Right lung (tissue), 5 donors: ENCODE results near the gene NBPF4. TPM values are rescaled to one million over a fixed set of nuclear protein-coding genes. Genes with fewer than 3 reads are reported as not detected.

Source experiments
- polyA plus RNA-seq, 5 donors: library from polyadenylated mRNA; unstranded; fragments of 120-200 nt; gene quantifications; one replicate each; pipeline versions ENCODE4 v1.2.1 to v1.2.3, GENCODE V29; 2013; ENCODE audit warnings: inconsistent platforms in 1 of 5, low replicate concordance in 1 of 5; ENCODE audit not compliant: insufficient read length in 5 of 5, insufficient read depth in 1 of 5

Gene NBPF4
- polyA plus RNA-seq, 5 donors = 0.14 TPM; not detected in 4

Other genes with a start within 250 kb of the NBPF4 start
- 10 to 100 TPM; 61.5 to 86.5 (median 70.8) TPM for gene SLC25A24, start 43.7 kb downstream of the NBPF4 start, polyA plus RNA-seq
- not detected for gene NBPF6, start 206.3 kb upstream of the NBPF4 start, polyA plus RNA-seq